Vagina (tissue), 2 donors: Measurements from ENCODE around the gene NRP1.

ENCODE experiments used
- POLR2A ChIP-seq, 2 donors: fragments of 450-650 bp; IDR thresholded peaks; one replicate each; pipeline ENCODE4 v1.6.1; 2017; ENCODE audit warnings: antibody characterized with exemption in 2 of 2, mild to moderate bottlenecking in 2 of 2, moderate library complexity in 2 of 2
- POLR2AphosphoS5 ChIP-seq, 2 donors: sonication (generic); formaldehyde crosslinking; IDR thresholded peaks; one replicate each; pipeline ENCODE4 v1.9.0; 2017; ENCODE audit warnings: antibody characterized with exemption in 2 of 2, mild to moderate bottlenecking in 2 of 2, low read depth in 1 of 2; ENCODE audit not compliant: insufficient read depth in 1 of 2
- TF ChIP-seq, protein P1 (sequence below), 3 experiments: fragments of 450-650 bp in 2 of 3; fragments of 200-600 bp in 1 of 3; sonication (generic) in 1 of 3; IDR thresholded peaks; one replicate each; pipeline ENCODE4 v1.5.1; 2017 to 2019; ENCODE audit warnings: antibody characterized with exemption in 3 of 3, mild to moderate bottlenecking in 2 of 3, moderate library complexity in 2 of 3

DNA sequence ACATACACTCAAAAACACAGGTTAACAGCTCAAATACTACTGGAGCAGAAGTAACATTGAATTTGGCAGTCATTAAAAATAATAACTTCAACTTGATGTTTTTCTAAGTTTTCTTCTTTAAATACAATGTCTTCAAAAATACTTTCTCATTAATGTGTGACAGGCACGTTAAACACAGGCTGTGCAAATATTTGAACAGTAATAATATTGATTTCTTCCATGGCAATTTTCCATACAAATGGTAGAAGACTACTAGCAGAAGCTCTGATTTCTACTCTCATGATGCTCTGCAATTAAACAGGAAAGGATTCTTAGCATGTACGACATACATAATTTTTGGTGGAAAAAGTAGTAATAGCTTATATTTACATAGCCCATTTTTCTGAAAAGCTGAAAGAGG lies 47.4 kb downstream of the NRP1 start:
- TF ChIP-seq POLR2A (IDR thresholded peaks at IDR 0.05) = no peak
- TF ChIP-seq, protein P1, sequence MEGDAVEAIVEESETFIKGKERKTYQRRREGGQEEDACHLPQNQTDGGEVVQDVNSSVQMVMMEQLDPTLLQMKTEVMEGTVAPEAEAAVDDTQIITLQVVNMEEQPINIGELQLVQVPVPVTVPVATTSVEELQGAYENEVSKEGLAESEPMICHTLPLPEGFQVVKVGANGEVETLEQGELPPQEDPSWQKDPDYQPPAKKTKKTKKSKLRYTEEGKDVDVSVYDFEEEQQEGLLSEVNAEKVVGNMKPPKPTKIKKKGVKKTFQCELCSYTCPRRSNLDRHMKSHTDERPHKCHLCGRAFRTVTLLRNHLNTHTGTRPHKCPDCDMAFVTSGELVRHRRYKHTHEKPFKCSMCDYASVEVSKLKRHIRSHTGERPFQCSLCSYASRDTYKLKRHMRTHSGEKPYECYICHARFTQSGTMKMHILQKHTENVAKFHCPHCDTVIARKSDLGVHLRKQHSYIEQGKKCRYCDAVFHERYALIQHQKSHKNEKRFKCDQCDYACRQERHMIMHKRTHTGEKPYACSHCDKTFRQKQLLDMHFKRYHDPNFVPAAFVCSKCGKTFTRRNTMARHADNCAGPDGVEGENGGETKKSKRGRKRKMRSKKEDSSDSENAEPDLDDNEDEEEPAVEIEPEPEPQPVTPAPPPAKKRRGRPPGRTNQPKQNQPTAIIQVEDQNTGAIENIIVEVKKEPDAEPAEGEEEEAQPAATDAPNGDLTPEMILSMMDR (IDR thresholded peaks at IDR 0.05) = no peak
- TF ChIP-seq POLR2AphosphoS5 (IDR thresholded peaks at IDR 0.05; ENCODE audit: insufficient read depth in 1 of 2, low read depth in 1 of 2) = no peak
